IMR-90 (cell line): Measurements from ENCODE around the gene SLC25A40. TPM values are rescaled to one million over a fixed set of nuclear protein-coding genes. Genes with fewer than 3 reads are reported as not detected.

Experiments
- ATAC-seq: fragments of 200-7000 bp; cut with Tn5 transposase; 2 replicates; pipeline ENCODE4 v1.9.1; 2020; ENCODE audit warnings: low read depth, mild to moderate bottlenecking, moderate library complexity
- BruUV-seq: library from RNA; stranded (reverse); fragments of 400-500 nt; replicated peaks from 2 replicates; lab custom pipeline; 2021; lab: Mats Ljungman, UMichigan
- CTCF ChIA-PET: fragments of 300-600 bp; formaldehyde crosslinking; extraction: SDS; loops from one replicate; lab custom pipeline; 2021; ENCODE audit warnings: antibody characterized with exemption; lab: Yijun Ruan, JAX
- POLR2A ChIA-PET: fragments of 300-600 bp; sonication (Branson Sonifier 250); formaldehyde crosslinking; loops from one replicate; lab custom pipeline; 2022; ENCODE audit warnings: antibody characterized with exemption; ENCODE audit not compliant: unreplicated experiment; lab: Charles Lee
- DNase-seq: peaks from one replicate; pipeline ENCODE4 v3.0.0; 2013
- H2AFZ ChIP-seq: replicated peaks from 2 replicates; pipeline ENCODE3; 2013; ENCODE audit warnings: low read length, mild to moderate bottlenecking; ENCODE audit not compliant: poor library complexity
- H2AK5ac ChIP-seq: 2 replicates; pipeline ENCODE4 v1.6.1; 2013; ENCODE audit warnings: low read depth, low read length, inconsistent platforms
- H2AK9ac ChIP-seq: replicated peaks from 2 replicates; pipeline ENCODE3; 2013; ENCODE audit warnings: mild to moderate bottlenecking, low read depth, low read length, moderate library complexity; ENCODE audit not compliant: poor library complexity
- H2BK120ac ChIP-seq: 2 replicates; pipeline ENCODE4 v1.6.1; 2013; ENCODE audit warnings: low read depth, low read length, inconsistent platforms
- H2BK15ac ChIP-seq: 3 replicates; pipeline ENCODE4 v1.6.1; 2013; ENCODE audit warnings: low read depth, low read length, inconsistent platforms
- H2BK20ac ChIP-seq: 2 replicates; pipeline ENCODE4 v1.6.1; 2013; ENCODE audit warnings: low read depth, mild to moderate bottlenecking, inconsistent platforms, low read length, moderate library complexity
- H2BK5ac ChIP-seq: 2 replicates; pipeline ENCODE4 v1.6.1; 2013; ENCODE audit warnings: mild to moderate bottlenecking, low read depth, low read length, inconsistent platforms; ENCODE audit not compliant: poor library complexity, severe bottlenecking
- H3K14ac ChIP-seq: replicated peaks from 2 replicates; pipeline ENCODE4 v1.6.1; 2013; ENCODE audit warnings: low read depth, low read length, inconsistent platforms
- H3K18ac ChIP-seq: 2 replicates; pipeline ENCODE4 v1.6.1; 2013; ENCODE audit warnings: low read depth, low read length, control low read depth
- H3K23ac ChIP-seq: 2 replicates; pipeline ENCODE4 v1.6.1; 2013; ENCODE audit warnings: low read depth, low read length, inconsistent platforms
- H3K27ac ChIP-seq: 2 replicates; pipeline ENCODE4 v1.5.1; 2013; ENCODE audit warnings: mild to moderate bottlenecking, control low read depth, low read length; ENCODE audit not compliant: insufficient read depth
- H3K27me3 ChIP-seq: 2 replicates; pipeline ENCODE4 v1.6.1; 2013; ENCODE audit warnings: low read length; ENCODE audit not compliant: control insufficient read depth, insufficient read depth
- H3K36me3 ChIP-seq: 2 replicates; pipeline ENCODE4 v1.6.1; 2013; ENCODE audit warnings: low read length, mixed read lengths; ENCODE audit not compliant: control insufficient read depth, insufficient read depth
- H3K4ac ChIP-seq: 2 replicates; pipeline ENCODE4 v1.6.1; 2013; ENCODE audit warnings: low read depth, low read length, inconsistent platforms
- H3K4me1 ChIP-seq: 2 replicates; pipeline ENCODE4 v1.6.1; 2013; ENCODE audit warnings: low read length, mixed read lengths; ENCODE audit not compliant: control insufficient read depth, insufficient read depth
- H3K4me2 ChIP-seq: 2 replicates; pipeline ENCODE4 v1.6.1; 2013; ENCODE audit warnings: low read depth, mild to moderate bottlenecking, control low read depth, low read length, moderate library complexity
- H3K4me3 ChIP-seq: 2 replicates; pipeline ENCODE4 v1.5.1; 2013; ENCODE audit warnings: low read depth, mild to moderate bottlenecking, control low read depth, low read length, moderate library complexity; ENCODE audit not compliant: insufficient read depth
- H3K56ac ChIP-seq: 2 replicates; pipeline ENCODE4 v1.6.1; 2013; ENCODE audit warnings: low read length, inconsistent platforms; ENCODE audit not compliant: insufficient read depth; ENCODE audit errors: extremely low read depth
- H3K79me1 ChIP-seq, 2 experiments: 2 replicates each; pipeline ENCODE4 v1.6.1; 2013; ENCODE audit warnings: low read length in 2 of 2, inconsistent platforms in 1 of 2, low read depth in 1 of 2
- H3K9ac ChIP-seq: 2 replicates; pipeline ENCODE4 v1.6.1; 2013; ENCODE audit warnings: low read depth, low read length, control low read depth
- H3K9me1 ChIP-seq: 2 replicates; pipeline ENCODE4 v1.6.1; 2013; ENCODE audit warnings: low read length, inconsistent platforms; ENCODE audit not compliant: insufficient read depth
- H3K9me3 ChIP-seq: 2 replicates; pipeline ENCODE4 v1.6.1; 2013; ENCODE audit warnings: low read length; ENCODE audit not compliant: control insufficient read depth, insufficient read depth
- H4K20me1 ChIP-seq: 2 replicates; pipeline ENCODE4 v1.6.1; 2013; ENCODE audit warnings: low read length, inconsistent platforms; ENCODE audit not compliant: insufficient read depth
- H4K5ac ChIP-seq: 2 replicates; pipeline ENCODE4 v1.6.1; 2013; ENCODE audit warnings: mild to moderate bottlenecking, low read depth, low read length, control low read depth
- H4K8ac ChIP-seq, 2 experiments: 2 replicates each; pipeline ENCODE4 v1.6.1; 2013; ENCODE audit warnings: low read depth in 2 of 2, low read length in 2 of 2, control low read depth in 1 of 2, inconsistent platforms in 1 of 2
- H4K91ac ChIP-seq: 2 replicates; pipeline ENCODE4 v1.6.1; 2013; ENCODE audit warnings: low read depth, low read length, inconsistent platforms; ENCODE audit not compliant: insufficient read depth
- BHLHE40 ChIP-seq: fragments of 150-350 bp; IDR thresholded peaks from 2 replicates; pipeline ENCODE4 v1.6.1; 2016; ENCODE audit warnings: mild to moderate bottlenecking, low read depth, low read length
- CHD1 ChIP-seq: IDR thresholded peaks from 2 replicates; pipeline ENCODE4 v1.6.1; 2012; ENCODE audit warnings: low read depth, low read length, improper control_type of control experiment
- MAFK ChIP-seq: IDR thresholded peaks from 2 replicates; pipeline ENCODE4 v1.6.1; 2012; ENCODE audit warnings: low read depth, low read length, improper control_type of control experiment
- MAZ ChIP-seq: IDR thresholded peaks from 2 replicates; pipeline ENCODE4 v1.6.1; 2012; ENCODE audit warnings: low read depth, mild to moderate bottlenecking, low read length, improper control_type of control experiment, moderate library complexity, borderline replicate concordance
- MXI1 ChIP-seq: IDR thresholded peaks from 2 replicates; pipeline ENCODE4 v1.6.1; 2012; ENCODE audit warnings: low read depth, mild to moderate bottlenecking, low read length, moderate library complexity, borderline replicate concordance
- NFE2L2 ChIP-seq: fragments of 150-350 bp; IDR thresholded peaks from 2 replicates; pipeline ENCODE4 v1.6.1; 2016; ENCODE audit warnings: low read depth, mild to moderate bottlenecking, low read length
- POLR2A ChIP-seq: IDR thresholded peaks from 2 replicates; pipeline ENCODE4 v1.6.1; 2012; ENCODE audit warnings: mild to moderate bottlenecking, low read depth, low read length
- RAD21 ChIP-seq: IDR thresholded peaks from 2 replicates; pipeline ENCODE4 v1.6.1; 2012; ENCODE audit warnings: low read length, improper control_type of control experiment
- WGBS, 2 experiments: methylation state at CpG; one replicate each; pipeline versions ENCODE4 v1.1.5 to v1.1.7; 2013; ENCODE audit warnings: missing lambda C conversion rate in 2 of 2; ENCODE audit not compliant: insufficient read length in 1 of 2; ENCODE audit errors: extremely low coverage in 2 of 2; 5-methylcytosine and 5-hydroxymethylcytosine counted together
- dilution Hi-C: fragments of 300-500 bp; cut with HindIII; formaldehyde crosslinking; loops from one replicate; pipeline ENCODE4 v1.14.3; 2018; ENCODE audit warnings: low sequenced_read_pairs; ENCODE audit not compliant: unreplicated experiment
- in situ Hi-C: fragments of 300-500 bp; cut with MboI; formaldehyde crosslinking; loops from 3 replicates; pipeline ENCODE4 v1.14.3; 2019; ENCODE audit warnings: low sequenced_read_pairs, inconsistent platforms, mixed read lengths
- intact Hi-C: fragments of 100-400 bp; cut with micrococcal nuclease; formaldehyde crosslinking; loops from 2 replicates; pipeline ENCODE4 v1.10.0; 2022
- polyA plus RNA-seq, 3 experiments: library from polyadenylated mRNA; depleted of rRNA; stranded (reverse); fragments of >200 nt; gene quantifications; 2 replicates each; pipeline ENCODE4 v1.2.3, GENCODE V29; 2012; ENCODE audit warnings: low replicate concordance in 1 of 3
- total RNA-seq: library from RNA; depleted of rRNA; stranded (reverse); fragments of >200 nt; gene quantifications from 2 replicates; pipeline ENCODE4 v1.2.3, GENCODE V29; 2012
- TF ChIP-seq, protein P1 (sequence below): fragments of 150-350 bp; IDR thresholded peaks from 2 replicates; pipeline ENCODE4 v1.6.1; 2017; ENCODE audit warnings: mild to moderate bottlenecking, antibody characterized with exemption, low read length, low read depth
- TF ChIP-seq, protein P2 (sequence below): fragments of 150-350 bp; IDR thresholded peaks from 2 replicates; pipeline ENCODE4 v1.6.1; 2016; ENCODE audit warnings: low read depth, mild to moderate bottlenecking, low read length, moderate library complexity, borderline replicate concordance
- TF ChIP-seq, protein P3 (sequence below): conservative IDR thresholded peaks from 2 replicates; pipeline ENCODE4 v1.5.1; 2012; ENCODE audit warnings: mild to moderate bottlenecking, low read depth, low read length, improper control_type of control experiment

Gene SLC25A40
- total and polyA plus RNA-seq, 2 of the 4 experiments (the other 2 are of a cell fraction), result 4.7 to 6.1 TPM

GRCh38 chr7:87872346-87872745 is 3.8 kb downstream of the SLC25A40 start:
- no peak overlapping the region for H2BK120ac ChIP-seq

More at GRCh38 chr7:87872346-87872745, 3.8 kb downstream of the SLC25A40 start:
- no peak overlapping the region for H2AK9ac ChIP-seq
- no TSS peak for BruUV-seq
- in situ Hi-C loops, result loop anchor here (10.0 kb wide), 1 partner anchor 558 kb away; no protein-coding TSS in a partner anchor
- DNase-seq, result no peak
- H3K18ac ChIP-seq, result no peak overlapping the region
- H3K14ac ChIP-seq, result no peak overlapping the region
- no peak overlapping the region for H2AFZ ChIP-seq
- no peak overlapping the region for H3K27ac ChIP-seq
- no peaks in the 10 kb centered on the region for H4K20me1 ChIP-seq
- H2BK5ac ChIP-seq, result no peak overlapping the region
- H3K36me3 ChIP-seq, result peaks cover 4% of the 10 kb centered on the region
- H3K9me3 ChIP-seq, result peaks cover 8% of the 10 kb centered on the region; the same call in 1 of the 2 replicates
- no peak overlapping the region for H3K4me2 ChIP-seq
- H3K79me1 ChIP-seq, result peaks cover 22 to 29% of the 10 kb centered on the region in 2 experiments
- H4K5ac ChIP-seq, result no peak overlapping the region
- no peak overlapping the region for H2AK5ac ChIP-seq
- ATAC-seq, result no peak
- H3K9me1 ChIP-seq, result no peaks in the 10 kb centered on the region
- no peak overlapping the region for H4K8ac ChIP-seq
- no peaks in the 10 kb centered on the region for H3K27me3 ChIP-seq
- H3K23ac ChIP-seq, result no peak overlapping the region
- H3K56ac ChIP-seq, result no peak overlapping the region
- H3K4ac ChIP-seq, result no peak overlapping the region
- no CpG with 5 or more reads among the region's 5 CpGs for WGBS, 2 experiments
- H3K9ac ChIP-seq, result no peak overlapping the region
- no peak overlapping the region for H3K4me3 ChIP-seq
- CTCF ChIA-PET, result interaction anchor here (0.6 kb wide), 1 partner anchor 1594 kb away, joined by 4 read pairs; no protein-coding TSS in a partner anchor
- intact Hi-C loops, result loop anchor here (10.0 kb wide), 1 partner anchor 718 kb away; the partner anchor contains the start of gene DMTF1
- TF ChIP-seq POLR2A (no peak), MXI1 (no peak), MAFK (no peak), RAD21 (no peak), NFE2L2 (no peak), CHD1 (no peak), MAZ (no peak), BHLHE40 (no peak)
- TF ChIP-seq, protein P1, sequence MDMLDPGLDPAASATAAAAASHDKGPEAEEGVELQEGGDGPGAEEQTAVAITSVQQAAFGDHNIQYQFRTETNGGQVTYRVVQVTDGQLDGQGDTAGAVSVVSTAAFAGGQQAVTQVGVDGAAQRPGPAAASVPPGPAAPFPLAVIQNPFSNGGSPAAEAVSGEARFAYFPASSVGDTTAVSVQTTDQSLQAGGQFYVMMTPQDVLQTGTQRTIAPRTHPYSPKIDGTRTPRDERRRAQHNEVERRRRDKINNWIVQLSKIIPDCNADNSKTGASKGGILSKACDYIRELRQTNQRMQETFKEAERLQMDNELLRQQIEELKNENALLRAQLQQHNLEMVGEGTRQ, result no peak
- TF ChIP-seq, protein P2, sequence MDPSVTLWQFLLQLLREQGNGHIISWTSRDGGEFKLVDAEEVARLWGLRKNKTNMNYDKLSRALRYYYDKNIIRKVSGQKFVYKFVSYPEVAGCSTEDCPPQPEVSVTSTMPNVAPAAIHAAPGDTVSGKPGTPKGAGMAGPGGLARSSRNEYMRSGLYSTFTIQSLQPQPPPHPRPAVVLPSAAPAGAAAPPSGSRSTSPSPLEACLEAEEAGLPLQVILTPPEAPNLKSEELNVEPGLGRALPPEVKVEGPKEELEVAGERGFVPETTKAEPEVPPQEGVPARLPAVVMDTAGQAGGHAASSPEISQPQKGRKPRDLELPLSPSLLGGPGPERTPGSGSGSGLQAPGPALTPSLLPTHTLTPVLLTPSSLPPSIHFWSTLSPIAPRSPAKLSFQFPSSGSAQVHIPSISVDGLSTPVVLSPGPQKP, result no peak
- TF ChIP-seq, protein P3, sequence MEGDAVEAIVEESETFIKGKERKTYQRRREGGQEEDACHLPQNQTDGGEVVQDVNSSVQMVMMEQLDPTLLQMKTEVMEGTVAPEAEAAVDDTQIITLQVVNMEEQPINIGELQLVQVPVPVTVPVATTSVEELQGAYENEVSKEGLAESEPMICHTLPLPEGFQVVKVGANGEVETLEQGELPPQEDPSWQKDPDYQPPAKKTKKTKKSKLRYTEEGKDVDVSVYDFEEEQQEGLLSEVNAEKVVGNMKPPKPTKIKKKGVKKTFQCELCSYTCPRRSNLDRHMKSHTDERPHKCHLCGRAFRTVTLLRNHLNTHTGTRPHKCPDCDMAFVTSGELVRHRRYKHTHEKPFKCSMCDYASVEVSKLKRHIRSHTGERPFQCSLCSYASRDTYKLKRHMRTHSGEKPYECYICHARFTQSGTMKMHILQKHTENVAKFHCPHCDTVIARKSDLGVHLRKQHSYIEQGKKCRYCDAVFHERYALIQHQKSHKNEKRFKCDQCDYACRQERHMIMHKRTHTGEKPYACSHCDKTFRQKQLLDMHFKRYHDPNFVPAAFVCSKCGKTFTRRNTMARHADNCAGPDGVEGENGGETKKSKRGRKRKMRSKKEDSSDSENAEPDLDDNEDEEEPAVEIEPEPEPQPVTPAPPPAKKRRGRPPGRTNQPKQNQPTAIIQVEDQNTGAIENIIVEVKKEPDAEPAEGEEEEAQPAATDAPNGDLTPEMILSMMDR, result no peak
- H4K91ac ChIP-seq, result no peak overlapping the region
- no peak overlapping the region for H2BK20ac ChIP-seq
- dilution Hi-C loops, result no loop called here
- no peak overlapping the region for H2BK15ac ChIP-seq
- H3K4me1 ChIP-seq, result no peaks in the 10 kb centered on the region
- POLR2A ChIA-PET, result interaction anchor here (0.7 kb wide), 1 partner anchor 233 kb away, joined by 6 read pairs; no protein-coding TSS in a partner anchor
